HCT116 (cell line): ENCODE results near the gene PIH1D1.

Source experiments
- CBX3 ChIP-seq: IDR thresholded peaks from 2 replicates; pipeline ENCODE4 v1.6.1; 2012; ENCODE audit warnings: low read depth
- CTCF ChIP-seq, 3 experiments: fragments of 200-600 bp in 1 of 3; sonication (generic) in 1 of 3; IDR thresholded peaks in 2 of 3; conservative IDR thresholded peaks in 1 of 3; 2 replicates each; pipeline ENCODE4 v1.5.1; 2012 to 2017; ENCODE audit warnings: low read depth in 2 of 3, low read length in 2 of 3, antibody characterized with exemption in 1 of 3, borderline replicate concordance in 1 of 3, control low read depth in 1 of 3, mild to moderate bottlenecking in 1 of 3, mixed read lengths in 1 of 3, mixed run types in 1 of 3, moderate library complexity in 1 of 3; ENCODE audit not compliant: insufficient read depth in 1 of 3
- JUND ChIP-seq: IDR thresholded peaks from 2 replicates; pipeline ENCODE4 v1.6.1; 2012
- POLR2A ChIP-seq: IDR thresholded peaks from 2 replicates; pipeline ENCODE4 v1.7.0; 2011; ENCODE audit warnings: borderline replicate concordance; ENCODE audit not compliant: insufficient read depth, insufficient read length; ENCODE audit errors: extremely low read depth
- POLR2AphosphoS5 ChIP-seq: IDR thresholded peaks from 2 replicates; pipeline ENCODE4 v1.6.1; 2011; ENCODE audit warnings: mild to moderate bottlenecking, low read depth, low read length, moderate library complexity
- SRF ChIP-seq: IDR thresholded peaks from 2 replicates; pipeline ENCODE4 v1.6.1; 2012; ENCODE audit warnings: low read depth
- TF ChIP-seq, protein P1 (sequence below): IDR thresholded peaks from 2 replicates; pipeline ENCODE4 v1.6.1; 2012
- TF ChIP-seq, protein P2 (sequence below): IDR thresholded peaks from 2 replicates; pipeline ENCODE4 v1.6.1; 2012; ENCODE audit warnings: low read depth

DNA sequence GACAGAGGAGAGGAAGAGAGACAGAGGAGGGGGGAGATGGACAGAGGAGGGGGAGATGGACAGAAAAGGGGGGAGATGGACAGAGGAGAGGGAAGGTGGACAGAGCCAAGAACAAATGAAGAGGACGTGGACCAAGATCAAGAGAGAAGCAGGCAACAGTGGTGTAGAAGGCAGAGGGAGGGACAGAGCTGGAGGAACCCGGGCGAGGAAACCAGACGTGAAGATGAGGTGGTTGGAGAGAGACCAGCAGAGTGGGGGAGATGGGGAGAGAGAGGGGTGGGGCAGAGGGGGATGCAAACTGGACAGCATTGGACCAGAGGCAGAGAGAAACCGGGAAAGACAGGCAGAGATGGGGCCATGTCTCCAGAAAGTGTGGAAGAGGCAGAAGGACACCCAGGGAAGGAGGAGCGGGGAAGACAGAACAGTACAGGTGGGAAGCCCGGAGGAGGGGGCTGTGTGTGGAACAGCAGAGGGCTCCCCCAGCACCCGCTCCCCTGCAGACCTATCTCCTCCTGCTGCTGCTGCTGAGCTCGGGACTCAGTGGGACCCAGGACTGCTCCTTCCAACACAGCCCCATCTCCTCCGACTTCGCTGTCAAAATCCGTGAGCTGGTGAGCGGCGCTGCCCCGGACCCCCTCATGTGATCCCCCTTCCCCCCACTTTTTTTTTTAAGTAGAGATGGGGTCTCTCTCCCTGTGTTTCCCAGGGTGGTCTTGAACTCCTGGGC lies 23.7 kb upstream of the PIH1D1 start:
- TF ChIP-seq POLR2A (no peak), POLR2AphosphoS5 (no peak), CTCF (IDR thresholded peaks at IDR 0.05 in 2 of 3, conservative IDR thresholded peaks at IDR 0.05 in 1 of 3; ENCODE audit: borderline replicate concordance in 1 of 3, insufficient read depth in 1 of 3, low read depth in 2 of 3, low read length in 2 of 3) (no peak), JUND (no peak), SRF (no peak), CBX3 (no peak)
- TF ChIP-seq, protein P1, sequence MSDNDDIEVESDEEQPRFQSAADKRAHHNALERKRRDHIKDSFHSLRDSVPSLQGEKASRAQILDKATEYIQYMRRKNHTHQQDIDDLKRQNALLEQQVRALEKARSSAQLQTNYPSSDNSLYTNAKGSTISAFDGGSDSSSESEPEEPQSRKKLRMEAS, result no peak
- TF ChIP-seq, protein P2, sequence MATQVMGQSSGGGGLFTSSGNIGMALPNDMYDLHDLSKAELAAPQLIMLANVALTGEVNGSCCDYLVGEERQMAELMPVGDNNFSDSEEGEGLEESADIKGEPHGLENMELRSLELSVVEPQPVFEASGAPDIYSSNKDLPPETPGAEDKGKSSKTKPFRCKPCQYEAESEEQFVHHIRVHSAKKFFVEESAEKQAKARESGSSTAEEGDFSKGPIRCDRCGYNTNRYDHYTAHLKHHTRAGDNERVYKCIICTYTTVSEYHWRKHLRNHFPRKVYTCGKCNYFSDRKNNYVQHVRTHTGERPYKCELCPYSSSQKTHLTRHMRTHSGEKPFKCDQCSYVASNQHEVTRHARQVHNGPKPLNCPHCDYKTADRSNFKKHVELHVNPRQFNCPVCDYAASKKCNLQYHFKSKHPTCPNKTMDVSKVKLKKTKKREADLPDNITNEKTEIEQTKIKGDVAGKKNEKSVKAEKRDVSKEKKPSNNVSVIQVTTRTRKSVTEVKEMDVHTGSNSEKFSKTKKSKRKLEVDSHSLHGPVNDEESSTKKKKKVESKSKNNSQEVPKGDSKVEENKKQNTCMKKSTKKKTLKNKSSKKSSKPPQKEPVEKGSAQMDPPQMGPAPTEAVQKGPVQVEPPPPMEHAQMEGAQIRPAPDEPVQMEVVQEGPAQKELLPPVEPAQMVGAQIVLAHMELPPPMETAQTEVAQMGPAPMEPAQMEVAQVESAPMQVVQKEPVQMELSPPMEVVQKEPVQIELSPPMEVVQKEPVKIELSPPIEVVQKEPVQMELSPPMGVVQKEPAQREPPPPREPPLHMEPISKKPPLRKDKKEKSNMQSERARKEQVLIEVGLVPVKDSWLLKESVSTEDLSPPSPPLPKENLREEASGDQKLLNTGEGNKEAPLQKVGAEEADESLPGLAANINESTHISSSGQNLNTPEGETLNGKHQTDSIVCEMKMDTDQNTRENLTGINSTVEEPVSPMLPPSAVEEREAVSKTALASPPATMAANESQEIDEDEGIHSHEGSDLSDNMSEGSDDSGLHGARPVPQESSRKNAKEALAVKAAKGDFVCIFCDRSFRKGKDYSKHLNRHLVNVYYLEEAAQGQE, result no peak
